Fibroblast of peridontal ligament (primary cell): ENCODE results near the gene LAMA2.
"Not testable (repeated sequence)": the region's sequence is repeated elsewhere in the genome, so short reads cannot be mapped to it uniquely, and the experiment has no call there.

Source experiments
- DNase-seq: peaks from one replicate; pipeline ENCODE4 v3.0.0-alpha.2; 2010; ENCODE audit errors: extremely low read depth

The LAMA2 gene

DNA sequence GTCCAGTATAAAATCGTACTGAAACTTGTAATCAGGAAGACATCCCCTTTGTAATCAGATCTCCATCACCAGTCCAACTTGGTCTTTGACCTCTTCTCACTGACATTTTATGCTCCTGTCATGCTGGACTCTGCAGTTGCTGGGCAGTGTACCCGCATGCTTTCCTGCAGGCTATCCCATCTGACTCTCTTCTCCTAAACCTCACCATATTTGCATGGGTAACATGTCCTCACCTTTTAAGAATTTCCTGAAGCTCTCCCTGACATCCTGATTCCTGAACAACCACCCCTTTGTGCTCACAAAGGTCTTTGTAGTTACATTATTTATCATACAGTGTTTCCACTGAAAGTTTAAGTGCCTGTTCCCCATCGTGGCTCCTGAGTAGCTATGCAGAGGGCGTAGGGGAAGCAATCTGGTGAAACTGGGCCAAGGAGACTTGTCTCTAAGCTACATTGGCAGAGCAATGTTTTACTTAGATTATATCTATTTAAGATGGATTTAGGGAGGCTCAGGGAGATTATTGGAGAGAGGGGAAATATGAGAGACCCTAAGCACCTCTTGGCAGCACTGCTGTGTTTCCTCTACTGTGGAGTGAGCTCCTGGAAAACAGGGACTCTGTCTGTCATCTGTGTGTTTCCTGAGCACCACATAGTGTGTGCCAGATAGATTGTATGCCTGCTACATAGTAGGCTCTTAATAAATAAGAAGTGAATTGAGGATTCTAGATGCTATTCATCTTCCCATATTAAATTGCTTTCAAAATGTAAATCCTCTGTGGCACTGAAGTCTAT, 124.0 kb downstream of the LAMA2 start:
- DNase-seq: no peak

DNA sequence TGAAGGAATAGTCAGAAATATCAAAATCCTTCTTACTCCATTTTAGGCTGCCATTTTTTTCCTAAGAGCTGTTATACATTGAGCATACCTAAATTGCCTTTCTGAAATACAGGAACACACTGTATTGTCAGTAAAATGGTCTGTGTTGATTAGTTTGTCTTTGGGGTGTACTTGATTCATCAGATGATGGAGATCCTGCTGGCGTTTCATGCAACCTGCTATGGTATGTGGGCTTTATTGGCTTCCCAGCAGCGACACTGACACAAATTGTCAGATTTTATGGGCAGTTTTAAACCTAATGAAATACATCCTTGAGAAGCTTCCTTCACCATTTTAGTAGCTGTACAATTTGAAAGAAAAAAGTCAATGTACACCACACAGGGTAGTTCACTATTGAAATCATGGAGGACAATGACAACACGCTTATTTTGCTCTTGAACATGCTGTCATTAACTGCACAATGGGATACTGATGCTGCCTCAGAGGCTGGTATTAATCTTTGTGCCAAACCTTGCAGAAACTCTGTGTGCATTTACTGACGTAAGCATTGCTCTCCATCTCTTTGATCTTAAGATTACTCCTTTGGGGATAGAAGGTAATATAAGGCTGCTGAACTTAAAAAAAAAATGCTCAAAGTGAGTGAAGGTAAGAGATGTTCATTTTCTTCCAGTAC, 124.9 kb downstream of the LAMA2 start:
- DNase-seq: no peak

DNA sequence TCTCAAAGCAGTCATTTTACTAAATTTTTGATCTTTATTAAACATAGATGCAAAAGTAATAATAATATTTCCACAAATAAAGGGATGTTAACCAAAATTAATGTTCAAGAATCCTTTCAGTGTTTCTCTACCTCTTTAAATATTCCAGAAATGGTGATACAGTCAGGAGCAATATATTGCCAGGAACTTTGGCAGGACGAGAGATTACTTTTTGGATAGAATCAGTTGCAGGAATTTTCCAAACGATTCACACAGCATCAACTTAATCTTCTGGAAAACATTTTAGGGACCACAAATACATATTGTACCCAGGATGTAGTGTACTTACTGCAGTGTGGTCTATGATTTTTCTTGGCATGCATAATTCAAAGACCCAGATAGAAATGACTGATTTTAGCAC, 125.7 kb downstream of the LAMA2 start:
- DNase-seq: no peak

DNA sequence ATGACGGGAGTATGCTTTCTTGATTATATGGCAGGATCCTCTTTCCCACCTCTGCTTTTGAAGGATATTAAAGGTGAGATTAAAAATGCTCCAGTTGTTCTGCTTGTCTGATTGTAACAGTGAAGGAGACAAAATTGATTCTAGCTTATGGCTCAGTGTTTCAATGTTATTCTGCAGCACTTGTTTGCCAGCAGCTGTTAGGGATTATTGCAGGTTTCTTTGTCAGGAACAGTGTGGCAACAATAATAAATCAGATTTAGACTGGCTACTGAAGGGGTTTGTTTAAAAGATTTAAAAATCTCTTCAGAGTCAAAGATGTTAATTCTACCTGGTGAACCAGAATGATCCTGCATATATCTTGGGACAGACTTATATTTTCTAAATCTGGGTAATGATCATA, 126.9 kb downstream of the LAMA2 start:
- DNase-seq: no peak

DNA sequence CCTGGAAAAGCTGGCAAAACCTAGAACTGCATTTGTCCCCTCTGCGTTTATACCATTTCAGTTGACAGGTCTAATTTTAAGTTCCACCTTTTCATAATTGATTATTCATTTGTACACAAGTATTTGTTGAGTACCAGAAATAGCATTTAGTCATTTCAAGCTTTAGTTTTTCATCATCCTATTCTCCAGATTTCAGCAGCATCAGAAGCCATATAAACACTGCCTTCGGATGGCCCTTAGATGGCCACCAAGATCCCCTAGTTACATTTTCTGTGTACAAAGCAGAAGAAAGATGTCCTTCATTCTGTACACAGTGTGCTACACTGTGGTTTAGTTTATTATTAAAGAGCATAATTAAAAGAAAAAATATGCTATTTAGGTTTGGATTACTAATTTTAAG, 131.4 kb downstream of the LAMA2 start:
- no peak for DNase-seq

DNA sequence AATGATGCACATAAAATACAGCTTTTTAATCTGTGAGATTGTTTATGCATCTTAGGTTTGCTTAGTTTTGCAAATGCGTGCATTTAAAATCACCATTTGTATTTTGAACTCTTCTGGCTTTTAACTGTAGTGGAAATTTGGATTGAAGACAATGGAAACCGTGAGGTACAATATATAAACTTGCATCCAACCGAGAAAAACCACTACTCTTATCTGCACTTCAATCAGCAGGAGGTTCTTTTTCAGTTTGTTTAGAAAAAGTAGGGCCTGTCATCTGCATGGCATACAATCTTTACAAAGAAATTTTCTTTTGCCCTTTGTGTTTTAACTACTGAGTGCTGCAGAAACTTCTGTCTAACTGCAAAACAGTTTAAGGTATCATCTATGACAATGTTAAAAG, 132.8 kb downstream of the LAMA2 start:
- DNase-seq: no peak

DNA sequence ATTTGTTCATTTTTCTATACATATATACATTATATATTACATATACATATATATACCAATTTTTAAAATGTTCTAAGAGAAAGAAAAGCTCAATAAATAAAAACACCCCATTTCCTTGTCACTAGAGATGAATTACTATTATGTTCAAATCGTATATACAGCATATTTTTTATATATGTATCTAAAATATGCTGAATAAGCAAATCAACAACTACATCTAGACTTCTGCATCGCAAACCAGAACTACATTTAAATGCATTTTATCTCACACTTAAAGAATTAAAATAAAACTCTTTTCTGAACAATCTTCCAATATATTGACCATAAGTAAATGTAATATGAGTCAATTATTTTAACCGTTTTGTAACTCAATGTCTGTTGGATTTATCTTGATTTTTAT, 133.9 kb downstream of the LAMA2 start:
- no peak for DNase-seq

DNA sequence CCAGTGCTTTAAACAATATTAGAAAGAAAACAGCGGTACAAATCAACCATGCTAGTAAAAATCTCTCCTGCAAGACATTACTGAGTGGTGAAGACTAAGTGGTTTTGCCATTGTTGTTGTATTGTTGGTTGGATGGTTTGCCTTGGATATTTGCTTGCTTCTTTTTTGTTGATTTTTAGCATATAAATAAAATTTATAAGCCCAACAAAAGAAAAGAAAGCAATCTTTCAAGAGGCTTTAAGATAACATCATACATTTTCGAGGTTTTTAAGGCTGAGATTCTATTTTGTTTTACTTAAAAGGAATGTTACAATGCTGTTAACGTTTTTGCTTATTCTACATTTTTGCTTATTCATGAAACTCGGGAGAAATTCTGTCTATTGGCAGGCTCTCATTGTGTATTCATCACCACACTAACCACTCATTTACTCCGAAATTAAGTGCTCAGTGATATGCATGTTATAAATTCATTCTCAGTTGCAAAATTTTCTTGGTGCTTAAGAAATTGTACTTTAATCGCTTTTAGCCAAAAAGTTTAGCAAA, 139.1 kb downstream of the LAMA2 start:
- peak; percentile 50 for DNase-seq

DNA sequence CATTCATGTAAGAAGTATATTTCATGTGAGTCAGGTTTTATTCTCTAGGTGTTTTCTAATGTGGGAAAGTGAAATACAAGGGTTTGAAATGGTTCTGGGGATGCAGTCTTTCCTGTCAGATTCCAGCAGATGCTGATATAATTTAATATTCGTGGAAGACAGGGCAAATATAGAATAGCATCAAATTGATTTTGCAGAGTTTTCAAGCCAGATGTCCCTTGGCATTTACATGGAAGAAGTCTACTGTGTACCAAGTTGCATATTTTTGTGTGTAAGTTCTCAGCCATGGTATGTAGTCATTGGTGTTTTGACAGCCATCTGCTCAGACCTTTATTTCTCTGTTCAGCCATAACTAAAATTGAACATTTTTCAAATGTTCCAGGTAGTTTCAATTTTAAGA, 143.7 kb downstream of the LAMA2 start:
- DNase-seq: no peak

DNA sequence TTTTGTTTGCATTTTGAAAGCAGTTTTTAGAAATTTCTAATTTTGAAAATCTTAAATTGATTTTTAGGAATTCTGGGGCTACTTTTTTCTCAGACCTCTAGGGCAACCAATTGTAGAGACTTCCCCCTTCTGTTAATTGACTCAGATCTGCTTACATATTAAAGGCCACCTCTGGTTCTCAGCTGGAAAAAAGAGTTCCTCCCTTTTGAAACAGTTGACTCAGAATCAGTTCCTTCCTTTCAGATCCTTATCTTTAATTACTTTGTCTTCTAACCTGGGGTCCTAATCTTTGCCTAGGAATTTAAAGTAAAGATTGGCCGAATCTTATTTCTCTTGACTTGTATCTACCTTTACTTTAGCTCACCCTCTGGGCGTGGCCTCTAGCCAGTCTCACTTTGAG, 146.8 kb downstream of the LAMA2 start:
- DNase-seq: no peak

DNA sequence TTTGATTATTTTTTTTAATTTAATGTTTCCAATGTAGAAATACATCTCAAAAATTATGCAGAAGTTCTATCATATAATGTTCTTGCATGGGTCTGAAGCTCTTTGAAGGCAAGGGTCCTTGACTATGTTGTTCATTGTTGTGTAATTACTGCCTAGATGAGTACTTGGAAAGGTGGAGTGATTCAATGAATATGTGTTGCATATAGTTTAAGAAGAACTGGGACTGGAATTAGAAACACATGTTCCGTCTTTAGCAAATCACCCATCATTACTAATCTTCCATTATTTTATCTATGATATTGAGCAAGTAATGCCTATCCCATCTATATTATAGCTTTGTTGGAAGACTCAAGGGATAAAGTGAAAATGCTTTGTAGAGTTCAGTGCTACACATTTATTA, 147.3 kb downstream of the LAMA2 start:
- no peak for DNase-seq

DNA sequence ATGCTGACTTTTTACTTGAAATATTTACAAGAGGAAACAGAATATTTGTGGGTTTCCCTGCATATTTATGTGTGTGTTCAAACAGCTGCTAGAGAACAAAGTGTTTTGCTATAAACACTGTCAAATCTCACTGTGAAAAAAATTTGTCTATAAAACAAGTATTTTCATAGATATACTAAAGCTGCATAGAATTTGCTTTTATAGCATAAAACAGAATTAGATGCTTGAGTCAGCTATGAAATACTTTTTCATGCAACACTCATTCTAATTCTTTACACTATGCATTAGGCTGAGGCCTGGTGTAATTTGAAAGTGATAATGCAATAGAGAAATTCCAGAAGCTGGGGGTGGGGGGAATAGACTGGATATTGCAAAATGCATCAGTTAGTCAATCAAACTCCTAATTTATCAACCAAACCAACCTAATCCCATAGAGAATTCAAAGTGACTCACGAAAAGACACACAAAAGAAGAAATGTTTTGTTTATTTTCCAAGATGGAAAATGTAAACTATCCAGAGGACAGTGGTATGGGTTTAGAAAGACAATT, 148.2 kb downstream of the LAMA2 start:
- DNase-seq: peak; percentile 83

DNA sequence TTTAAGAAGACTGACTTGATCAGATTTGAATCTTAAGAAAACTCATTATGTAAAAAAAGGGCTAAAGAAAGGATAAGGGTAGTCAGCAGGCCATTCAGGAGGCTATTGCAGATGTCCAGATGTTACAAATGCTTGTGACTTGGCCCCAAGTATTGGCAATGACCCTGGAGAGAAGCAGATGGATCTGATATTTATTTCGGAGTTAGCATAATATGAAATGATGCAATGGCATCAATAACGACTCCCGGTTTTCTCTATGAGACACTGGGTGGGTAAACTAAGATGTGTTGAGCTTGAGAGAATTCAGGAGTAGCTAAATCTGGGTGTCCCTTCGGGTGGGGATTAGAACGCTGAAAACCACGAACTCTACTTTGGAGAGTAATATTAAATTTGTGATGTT, 149.7 kb downstream of the LAMA2 start:
- peak; percentile 40 for DNase-seq

DNA sequence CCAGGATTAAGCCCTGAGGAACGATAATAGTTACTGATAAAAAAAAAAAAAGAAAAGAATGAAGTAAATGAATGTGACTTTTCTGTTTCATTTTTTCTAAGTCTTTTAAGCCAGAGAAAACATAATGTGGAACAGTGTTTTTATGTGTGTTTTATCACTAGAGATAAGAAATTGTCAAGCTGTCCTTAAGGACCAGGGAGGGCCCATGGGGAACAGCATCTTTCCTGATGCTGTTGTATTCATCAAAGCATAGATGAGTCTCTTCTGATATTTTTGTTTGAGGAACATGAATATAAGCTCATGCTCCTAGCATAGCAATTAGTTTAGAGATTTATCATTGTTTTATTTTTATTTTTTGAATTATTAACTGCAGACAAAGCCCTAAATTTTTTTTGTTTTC, 150.2 kb downstream of the LAMA2 start:
- DNase-seq: no peak

DNA sequence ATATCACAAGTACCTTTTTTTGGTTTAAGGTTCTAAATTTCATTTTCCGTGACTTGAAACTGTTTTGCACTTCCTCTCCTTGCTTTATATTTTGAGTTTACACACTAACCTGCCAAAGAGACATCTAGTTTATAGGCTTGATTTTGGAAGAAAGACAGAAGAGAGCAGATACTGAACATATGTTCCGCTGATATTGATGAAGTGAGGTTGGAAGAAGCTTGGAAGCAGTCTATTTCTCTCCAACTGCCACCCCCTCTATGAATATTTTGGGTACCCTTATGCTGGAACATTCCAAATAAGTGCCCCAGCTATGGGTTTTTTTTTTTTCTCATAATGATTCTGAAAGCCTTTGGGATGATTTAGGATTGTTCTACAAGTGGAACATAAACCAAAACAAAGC, 150.6 kb downstream of the LAMA2 start:
- no peak for DNase-seq

DNA sequence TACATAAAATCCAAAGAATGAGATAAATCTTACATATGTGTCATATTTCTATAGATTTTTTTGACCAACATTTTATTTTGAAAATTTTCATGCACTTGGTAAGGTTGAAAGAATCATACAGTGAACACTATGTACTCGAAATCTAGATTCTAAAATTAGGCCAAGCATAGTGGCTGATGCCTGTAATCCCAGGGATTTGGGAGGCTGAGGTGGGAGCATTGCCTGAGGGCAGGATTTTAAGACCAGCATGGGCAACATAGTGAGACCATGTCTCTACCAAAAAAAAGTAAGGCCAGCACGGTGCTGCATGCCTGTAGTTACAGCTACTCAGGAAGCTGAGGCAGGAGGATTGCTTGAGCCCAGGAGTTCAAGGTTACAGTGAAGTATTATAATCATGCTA, 158.6 kb downstream of the LAMA2 start:
- no peak for DNase-seq

DNA sequence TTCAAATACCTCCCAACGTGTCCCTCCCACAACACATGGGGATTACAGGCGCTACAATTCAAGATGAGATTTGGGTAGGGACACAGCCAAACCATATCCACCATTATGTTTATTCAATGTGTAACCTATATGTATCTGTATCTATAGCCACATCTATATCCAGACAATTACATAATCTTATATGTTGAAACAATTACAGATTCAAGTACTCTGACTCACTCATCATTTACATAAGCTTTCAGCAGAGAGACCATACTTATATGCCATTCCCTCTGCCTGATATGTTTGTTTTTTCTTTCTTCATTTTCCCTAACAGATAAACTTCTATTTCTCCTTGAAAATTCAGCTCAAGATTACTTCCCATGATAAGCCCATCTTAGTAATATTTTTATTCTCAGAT, 163.6 kb downstream of the LAMA2 start:
- DNase-seq: no peak

DNA sequence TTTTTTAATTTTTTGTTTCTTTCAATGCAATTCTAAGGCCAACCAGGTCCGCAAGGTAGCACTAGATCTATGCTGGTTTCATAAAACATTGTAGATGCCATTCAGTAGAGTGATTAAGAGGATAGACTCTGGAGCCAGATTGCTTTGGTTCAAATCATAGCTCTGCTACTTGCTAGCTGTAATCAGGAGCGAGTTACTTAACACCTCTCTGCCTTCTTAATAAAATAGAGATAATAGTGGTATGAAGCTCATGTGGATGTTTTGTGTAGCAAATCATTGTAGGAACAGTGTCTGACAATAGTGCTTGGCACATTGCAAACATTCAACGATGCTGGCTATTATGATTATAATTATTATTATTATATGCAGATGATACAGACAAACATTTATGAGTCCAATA, 164.9 kb downstream of the LAMA2 start:
- no peak for DNase-seq

DNA sequence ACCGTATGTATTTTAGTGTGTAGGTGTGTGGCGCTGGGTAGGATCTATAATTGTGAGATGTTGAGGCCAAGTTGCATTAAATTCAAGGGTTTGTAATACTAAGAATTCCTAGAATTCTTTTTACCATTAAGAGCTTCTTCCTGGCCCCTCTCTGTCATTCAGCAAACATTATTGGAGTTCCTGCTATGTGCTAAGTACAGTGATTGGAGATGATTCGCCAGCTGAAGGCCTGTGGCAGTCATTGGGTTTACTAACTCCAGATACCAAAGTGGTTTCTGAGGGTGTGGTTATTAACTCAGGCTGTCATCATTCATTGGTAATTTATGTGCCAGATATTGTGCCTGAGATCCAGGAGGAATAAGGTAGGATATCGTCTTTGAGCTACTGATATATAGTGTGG, 167.1 kb downstream of the LAMA2 start:
- no peak for DNase-seq

DNA sequence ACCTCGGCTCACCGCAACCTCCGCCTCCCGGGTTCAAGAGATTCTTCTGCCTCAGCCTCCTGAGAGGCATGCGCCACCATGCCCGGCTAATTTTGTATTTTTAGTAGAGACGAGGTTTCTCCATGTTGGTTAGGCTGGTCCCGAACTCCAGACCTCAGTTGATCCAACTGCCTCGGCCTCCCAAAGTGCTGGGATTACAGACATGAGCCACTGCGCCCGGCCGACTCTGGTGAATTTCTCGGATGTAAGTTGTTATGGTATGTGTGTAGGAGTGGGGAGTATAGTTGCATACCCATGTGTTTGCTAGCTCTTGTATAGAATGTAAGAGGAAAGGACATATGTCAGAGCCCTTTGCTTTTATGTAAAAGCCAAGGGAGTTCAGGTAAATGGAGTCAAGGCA, 170.2 kb downstream of the LAMA2 start:
- DNase-seq: not testable (repeated sequence)

DNA sequence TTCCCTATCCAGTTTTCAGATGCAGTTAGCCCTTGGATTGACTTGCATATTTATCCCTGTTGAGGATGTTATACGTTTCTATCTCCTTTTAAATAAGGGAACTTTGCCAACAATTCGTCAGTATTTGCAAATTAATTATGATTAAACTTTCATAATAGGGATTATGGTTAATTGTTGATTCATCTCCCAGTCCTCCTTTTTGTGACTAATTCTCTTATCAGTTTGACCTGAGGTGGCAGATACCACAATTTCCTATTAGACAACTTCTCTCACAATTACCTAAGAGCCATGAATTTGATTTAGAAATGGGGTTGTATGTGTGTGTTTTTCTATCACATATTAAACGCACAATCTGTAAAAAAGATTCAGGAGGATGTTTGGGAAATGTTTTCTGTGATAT, 172.9 kb downstream of the LAMA2 start:
- no peak for DNase-seq

DNA sequence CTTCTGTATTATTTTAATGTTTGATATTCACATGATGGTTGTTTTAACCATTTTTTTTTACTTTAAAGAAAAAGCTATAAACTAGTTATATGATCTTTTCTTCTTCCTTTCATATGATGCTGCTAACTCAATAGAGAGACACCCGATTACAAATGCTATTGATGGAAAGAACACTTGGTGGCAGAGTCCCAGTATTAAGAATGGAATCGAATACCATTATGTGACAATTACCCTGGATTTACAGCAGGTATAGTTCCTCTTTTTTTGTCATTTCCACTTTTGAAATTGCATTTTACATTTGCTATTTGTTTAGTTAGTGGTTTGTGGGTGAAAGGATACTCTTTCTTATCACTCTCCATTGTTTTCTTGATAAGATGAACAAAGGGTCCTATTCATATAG, 176.7 kb downstream of the LAMA2 start:
- no peak for DNase-seq

DNA sequence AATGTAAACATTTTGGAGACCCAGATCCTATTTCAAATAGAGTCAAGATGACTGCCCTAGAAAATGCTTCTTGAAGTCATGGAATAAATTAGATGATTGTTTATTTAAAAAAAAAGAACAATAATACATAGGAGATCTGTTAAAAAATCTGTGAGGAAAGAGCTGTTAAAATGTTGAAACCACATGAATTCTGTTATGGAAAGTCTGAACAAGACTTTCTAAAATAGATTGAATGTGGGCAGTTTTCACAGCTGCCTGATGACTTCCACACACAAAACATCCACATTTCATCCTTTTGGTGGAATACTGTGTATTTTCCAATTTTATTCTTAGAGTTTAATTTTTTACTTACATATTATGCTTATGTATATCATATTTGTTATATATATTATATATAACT, 186.1 kb downstream of the LAMA2 start:
- DNase-seq: peak; percentile 66
